HG02798 (cell line): ENCODE results near the gene BCLAF3.
A peak's percentile ranks its signal among the peaks of the same experiment; 100 is the strongest.

Source experiments
- ATAC-seq: cut with Tn5 transposase; IDR thresholded peaks from one replicate; pipeline ENCODE4 v1.9.1; 2021; ENCODE audit warnings: mild to moderate bottlenecking; ENCODE audit not compliant: unreplicated experiment, poor library complexity

The BCLAF3 gene

DNA sequence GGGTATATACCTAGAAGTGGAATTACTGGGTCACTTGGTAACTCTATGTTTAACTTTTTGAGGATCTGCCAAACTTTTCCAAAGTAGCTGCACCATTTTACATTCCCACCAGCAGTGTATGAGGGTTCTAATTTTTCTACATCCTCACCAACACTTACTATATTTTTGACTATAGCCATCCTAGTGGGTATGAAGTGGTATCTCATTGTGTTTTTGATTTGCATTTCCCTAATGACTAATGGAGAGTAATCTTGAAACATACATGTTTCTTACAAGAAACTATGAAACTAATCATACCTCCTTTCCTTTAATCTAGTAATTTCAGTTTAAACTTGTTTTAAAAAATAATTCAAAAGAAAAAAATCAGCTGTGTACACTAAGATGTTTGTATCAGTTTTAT is 17.9 kb downstream of the BCLAF3 start:
- ATAC-seq, result no peak

GRCh38 chrX:19968276-19968675 is 22.6 kb downstream of the BCLAF3 start:
- ATAC-seq, result no peak

- no peak for ATAC-seq
These were observed 24.8 kb downstream of the BCLAF3 start for GRCh38 chrX:19966056-19966455.

DNA sequence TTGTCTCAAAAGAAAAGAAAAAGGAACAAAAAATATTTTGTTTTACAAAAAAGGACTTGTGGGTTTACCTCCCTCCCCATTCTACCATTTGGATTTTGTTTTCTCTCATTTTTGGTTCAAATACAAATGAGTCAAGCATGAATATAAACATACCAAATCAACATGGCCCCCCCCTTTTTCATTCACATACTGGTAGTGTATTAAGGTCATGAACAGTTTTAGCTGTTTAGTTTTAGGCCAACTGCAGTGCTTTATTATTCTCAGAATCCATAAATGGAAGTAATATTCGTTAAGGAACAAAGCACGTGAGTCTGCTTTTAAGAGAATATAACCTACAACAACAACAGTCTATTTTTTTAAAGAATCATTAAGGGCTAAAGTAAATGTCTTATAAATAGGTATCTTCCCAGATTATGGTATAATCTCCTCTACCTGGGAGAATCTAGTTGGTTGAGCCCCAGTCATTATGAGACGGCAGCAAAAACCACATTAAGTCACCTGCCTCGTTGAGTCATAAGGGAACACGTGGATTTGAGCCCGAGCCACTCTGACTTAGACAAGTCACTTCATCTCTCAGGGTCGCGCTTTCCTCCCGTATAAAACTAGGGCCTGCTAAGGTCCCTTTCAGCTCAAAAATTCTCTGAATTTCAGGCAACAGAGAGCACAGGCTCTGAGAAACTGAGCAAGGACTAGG is 26.7 kb downstream of the BCLAF3 start:
- peak; percentile 63 for ATAC-seq

- peak; percentile 37 for ATAC-seq
These were observed 29.9 kb downstream of the BCLAF3 start for GRCh38 chrX:19960913-19961312.

DNA sequence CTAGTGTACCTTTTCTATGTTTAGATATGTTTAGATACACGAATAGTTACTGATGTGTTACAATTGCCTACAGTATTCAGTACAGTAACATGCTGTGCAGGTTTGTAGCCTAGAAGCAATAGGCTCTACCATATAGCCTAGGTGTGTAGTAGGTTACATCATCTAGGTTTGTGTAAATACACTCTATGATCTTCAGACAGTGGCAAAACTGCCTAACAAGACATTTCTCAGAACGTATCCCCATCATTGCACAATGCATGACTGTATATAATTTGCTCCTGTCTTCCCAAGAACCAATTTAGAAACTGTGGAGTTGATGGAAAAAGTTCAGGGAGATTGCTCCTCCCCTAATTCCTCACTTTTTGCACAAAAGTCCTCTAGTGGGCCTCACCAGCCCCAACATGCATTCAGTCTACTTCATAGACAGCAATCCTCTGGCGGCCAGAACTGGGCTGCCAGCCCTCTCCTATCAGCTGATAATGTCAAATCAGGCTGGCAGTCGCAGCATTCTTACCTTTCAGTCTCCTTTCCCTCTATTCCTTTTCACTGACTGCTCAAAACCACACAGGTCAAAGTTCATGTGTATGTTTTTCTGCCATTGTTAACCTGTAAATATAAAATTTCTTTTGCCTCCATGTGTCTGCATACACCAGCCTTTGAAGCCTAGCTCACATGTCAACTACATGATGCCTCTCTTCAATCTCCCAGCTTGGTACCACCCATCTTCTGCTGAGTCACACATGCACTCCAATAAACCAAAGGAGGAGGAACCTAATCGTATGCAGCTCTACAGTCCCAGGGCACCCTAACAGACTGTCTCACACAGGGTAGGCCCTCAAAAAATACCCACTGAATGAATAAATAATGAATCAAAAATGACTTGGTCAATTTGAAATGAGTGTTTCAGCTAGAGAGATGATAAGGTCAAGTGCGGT is 32.0 kb downstream of the BCLAF3 start:
- no peak for ATAC-seq

DNA sequence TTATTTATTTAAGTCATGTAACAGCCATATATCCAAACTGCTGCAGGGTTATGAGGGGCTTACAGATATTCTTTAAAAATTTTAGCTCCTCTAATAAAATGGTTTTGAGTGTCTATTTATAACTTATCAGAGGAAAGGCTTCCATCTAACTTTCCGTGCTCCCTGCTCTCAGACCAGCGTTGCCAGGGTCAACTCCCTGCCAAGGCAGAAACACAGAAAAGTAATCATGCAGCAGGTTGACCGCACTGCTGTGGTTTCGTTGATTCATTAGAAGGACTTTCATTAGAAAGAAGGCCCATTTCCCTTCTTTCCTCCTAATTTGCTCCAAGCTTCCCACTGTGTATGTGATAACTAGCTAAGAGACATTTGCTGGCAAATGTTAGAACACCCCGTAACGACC is 33.9 kb downstream of the BCLAF3 start:
- no peak for ATAC-seq

GRCh38 chrX:19956306-19956705 is 34.6 kb downstream of the BCLAF3 start:
- no peak for ATAC-seq

DNA sequence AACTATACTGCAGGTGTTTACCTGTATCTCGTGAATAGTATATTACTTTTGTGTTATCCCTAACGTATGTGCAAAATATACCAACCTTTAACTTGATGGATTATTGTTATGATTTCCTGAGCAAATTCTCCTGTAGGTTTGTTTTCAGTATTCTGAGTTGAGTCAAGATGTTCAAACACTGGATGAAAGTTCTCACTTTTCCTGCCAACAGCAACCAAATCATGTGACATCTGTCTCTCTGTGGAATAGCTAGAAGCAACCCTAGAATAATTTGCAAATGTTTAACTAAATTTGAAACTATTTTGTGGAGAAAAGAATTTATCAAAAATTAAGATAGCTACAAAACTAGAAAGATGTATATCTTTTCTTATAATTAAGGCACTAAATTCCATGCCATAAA is 35.6 kb downstream of the BCLAF3 start:
- no peak for ATAC-seq

GRCh38 chrX:19954335-19955096 is 36.3 kb downstream of the BCLAF3 start:
- no peak for ATAC-seq

DNA sequence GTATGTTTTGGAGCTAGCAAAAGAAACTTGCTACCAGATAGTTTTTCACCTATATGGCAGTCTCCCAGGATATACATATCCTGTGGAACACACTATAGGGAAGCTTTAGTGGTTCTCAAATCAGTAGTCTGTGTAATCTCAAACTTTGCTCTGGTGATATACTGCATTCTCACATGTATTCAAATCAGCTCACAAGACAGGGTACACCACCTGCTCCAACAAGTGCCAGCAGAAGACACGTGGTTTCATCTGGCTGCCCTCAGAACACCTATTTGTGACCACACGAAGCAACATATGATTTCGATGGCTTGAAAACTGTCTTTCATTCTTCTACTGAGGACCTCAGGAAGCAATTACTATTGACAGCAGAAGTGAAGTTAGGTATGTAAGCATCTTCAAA is 37.7 kb downstream of the BCLAF3 start:
- peak; percentile 54 for ATAC-seq

GRCh38 chrX:19949340-19949739 is 41.5 kb downstream of the BCLAF3 start:
- no peak for ATAC-seq

DNA sequence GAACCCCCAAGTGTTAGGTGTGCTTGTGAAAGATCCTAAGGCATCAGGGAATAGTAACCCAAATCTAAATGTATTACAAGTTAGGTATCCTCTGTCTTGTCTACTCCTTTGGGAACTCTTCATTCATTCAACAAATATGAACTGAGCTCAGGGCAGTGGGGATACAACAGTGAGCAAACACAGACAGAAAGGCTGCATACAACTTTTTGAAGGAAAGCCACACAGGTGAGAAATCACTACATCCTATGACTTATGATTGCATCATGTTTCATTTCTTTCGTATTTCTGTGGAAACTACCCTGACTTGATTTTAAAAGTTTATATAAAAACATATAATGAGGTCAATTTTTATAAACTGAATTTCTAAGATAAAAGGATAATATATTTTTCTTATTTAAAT is 43.2 kb downstream of the BCLAF3 start:
- no peak for ATAC-seq
